ENCODE results near the gene CSRP1.
"Not testable (repeated sequence)": the region's sequence is repeated elsewhere in the genome, so short reads cannot be mapped to it uniquely, and the experiment has no call there.

CSRP1 gene

DNA sequence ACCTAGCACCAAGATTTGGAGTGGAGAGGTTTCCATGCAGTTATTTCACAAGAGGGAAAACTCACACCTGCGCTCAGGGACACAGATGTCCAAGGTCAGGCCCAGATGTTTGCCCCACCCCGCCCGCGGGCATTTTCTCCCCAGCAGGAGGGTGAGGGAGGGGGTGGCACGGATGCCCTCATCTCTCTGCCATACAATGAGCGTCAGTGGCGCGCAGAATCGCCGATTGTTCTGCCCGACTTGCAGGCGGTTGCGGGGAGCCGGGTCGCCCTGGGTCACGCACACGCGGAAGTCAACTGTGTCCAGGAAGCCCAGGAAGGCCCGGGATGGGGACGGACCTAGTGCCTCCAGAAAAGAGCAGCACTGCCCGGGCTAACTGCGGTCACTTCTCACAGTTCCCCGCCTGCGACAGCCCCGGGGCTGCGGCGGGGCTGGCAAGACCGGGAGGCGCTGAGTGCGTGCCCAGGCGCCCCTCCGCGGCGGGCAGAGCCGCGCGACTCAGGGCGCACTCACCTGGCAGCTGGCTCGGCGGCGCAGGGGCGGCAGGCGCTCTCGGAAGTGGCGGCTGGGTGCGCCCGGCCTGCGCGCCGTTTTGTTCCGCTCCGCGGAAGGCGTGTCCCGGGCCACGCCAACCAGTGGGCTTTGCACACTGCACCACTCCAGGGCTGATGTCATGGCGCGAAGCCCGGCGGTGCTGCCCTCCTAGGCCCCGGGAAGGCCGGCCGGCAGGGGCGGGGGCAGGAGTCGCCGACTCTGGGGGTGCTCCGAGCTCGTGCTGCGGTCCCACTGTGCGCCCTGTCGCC, at the start of gene CSRP1:
Gene CSRP1, minus strand, starts transcription at position 567 of the 803 bp plus-strand sequence. CDS start 10,820 bp downstream, outside the sequence.
- DNase-seq, result peak; percentile 44

GRCh38 chr1:201555593-201555945, 48.6 kb upstream of the CSRP1 start:
- DNase-seq, result no peak

- no peak for DNase-seq
Measured at GRCh38 chr1:201554789-201555592, 48.1 kb upstream of the CSRP1 start.

GRCh38 chr1:201554190-201554600, 47.3 kb upstream of the CSRP1 start:
- no peak for DNase-seq

DNA sequence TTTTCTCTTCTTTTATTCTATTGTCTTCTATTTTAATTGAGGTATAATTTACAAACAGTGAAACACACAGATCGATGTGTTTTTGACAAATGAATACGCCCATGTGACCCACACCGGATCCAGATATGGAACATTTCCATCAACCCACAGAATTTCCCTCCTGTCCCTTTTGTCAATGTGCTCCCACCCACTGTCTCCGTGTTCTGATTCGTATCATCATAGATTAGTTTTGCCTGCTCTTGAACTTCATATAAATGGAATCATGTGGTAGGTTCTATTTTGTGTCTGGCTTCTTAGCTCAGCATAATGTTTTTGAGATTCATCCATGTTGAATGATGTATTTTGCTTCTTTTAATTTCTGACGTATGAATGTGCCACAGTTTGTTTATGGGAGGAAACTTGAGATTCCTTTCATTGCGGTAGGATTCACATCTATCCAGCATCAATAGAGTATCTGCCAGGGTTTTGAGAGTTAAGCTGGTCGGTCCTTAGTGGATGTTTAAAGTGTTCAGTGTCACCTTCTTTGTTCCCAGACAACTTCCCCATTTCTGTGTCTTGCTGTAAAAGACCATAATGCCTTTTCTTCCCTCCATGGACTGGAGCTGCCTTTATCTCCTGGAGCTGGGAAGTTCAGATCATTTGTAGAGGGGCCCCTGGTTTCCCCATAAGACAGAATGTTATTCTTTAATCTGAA, 46.7 kb upstream of the CSRP1 start:
- DNase-seq, result no peak

DNA sequence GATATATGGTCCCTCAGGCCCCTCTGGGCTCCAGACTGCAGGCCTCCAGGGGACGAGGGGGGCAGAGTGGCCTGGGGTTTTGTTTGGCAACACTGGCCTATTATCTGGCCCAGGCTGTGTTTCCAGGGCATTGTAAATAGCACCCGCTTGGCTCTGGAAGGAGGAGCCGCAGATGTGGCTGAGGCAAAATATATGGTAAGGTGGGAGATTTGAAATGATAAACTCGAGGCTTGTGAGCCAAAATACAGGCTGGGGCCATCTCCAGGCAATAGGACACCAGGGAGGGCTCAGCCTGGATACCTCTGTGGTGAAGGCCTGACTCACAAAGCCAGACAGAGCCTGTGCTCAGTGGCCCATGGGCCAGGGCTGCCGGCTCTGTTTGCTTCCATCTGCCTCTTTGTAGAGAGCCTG, 46.0 kb upstream of the CSRP1 start:
- peak; percentile 44 for DNase-seq

DNA sequence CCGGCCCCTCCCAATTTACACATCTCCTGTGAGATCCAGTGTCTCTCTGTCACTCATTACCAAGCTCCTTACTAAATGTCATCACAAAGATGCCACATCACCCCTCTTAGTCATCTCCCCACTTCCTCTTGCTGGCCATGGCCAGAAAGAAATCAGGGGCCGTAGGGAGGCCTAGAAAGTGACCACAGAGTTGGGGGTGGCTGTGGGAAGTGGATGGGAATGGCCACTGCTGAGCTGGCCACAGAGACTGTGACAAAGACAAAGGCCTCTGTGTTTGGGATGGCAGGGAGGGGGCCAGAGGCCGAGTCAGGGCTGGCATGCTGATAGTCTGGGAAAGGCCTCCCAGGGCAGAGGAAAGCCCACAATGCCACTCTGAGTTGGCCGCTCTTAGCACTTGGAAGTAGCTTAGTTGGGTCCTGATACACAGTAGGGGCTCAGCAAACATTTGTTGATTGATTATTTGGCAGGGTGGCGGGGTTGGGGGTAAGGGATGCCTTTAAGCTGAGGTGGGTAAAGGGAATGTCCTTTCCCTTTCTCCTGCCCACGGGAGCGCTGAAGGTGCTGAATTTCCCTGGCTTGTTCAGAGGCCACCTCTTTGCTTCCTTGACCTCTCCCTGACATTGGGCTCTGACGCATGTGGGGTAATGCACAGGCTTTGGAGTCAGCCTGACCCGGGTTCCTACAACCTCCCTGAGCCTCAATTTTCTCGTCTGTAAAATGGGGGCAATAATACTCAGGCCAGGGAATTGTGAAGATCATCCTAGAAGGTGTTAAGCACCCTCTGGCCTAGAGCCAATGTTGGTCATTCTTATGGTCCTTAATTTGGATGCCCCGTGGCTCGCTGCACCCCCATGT, 45.2 kb upstream of the CSRP1 start:
- no peak for DNase-seq

DNA sequence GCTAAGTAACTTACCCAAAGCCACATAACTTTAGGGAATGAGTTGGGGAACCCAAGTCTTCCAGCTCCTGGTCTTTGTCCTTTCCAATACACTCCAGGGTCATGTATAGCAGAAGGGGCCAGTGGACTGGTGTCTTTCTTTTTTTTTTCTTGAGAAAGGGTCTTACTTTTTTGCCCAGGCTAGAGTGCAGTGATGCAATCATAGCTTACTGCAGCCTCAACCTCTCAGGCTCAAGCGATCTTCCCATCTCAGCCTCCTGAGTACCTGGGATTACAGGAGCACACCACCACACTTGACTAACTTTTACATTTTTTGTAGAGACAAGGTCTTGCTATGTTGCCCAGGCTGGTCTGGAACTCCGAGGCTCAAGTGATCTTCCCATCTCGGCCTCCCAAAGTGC, 44.2 kb upstream of the CSRP1 start:
- no peak for DNase-seq

DNA sequence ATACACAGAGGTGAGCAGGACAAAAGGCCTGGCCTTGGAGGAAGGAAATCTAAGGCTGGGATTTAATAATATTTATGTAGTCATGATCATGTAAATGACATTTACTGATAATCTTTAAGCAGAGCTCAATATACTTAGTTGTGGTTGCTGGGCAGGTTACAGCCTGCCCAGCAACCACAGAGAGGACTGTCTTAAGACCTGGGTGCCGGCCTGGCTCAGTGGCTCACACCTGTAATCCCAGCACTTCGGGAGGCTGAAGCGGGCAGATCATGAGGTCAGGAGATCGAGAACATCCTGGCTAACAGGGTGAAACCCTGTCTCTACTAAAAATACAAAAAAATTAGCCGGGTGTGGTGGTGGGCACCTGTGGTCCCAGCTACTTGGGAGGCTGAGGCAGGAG, 42.6 kb upstream of the CSRP1 start:
- DNase-seq, result not testable (repeated sequence)

DNA sequence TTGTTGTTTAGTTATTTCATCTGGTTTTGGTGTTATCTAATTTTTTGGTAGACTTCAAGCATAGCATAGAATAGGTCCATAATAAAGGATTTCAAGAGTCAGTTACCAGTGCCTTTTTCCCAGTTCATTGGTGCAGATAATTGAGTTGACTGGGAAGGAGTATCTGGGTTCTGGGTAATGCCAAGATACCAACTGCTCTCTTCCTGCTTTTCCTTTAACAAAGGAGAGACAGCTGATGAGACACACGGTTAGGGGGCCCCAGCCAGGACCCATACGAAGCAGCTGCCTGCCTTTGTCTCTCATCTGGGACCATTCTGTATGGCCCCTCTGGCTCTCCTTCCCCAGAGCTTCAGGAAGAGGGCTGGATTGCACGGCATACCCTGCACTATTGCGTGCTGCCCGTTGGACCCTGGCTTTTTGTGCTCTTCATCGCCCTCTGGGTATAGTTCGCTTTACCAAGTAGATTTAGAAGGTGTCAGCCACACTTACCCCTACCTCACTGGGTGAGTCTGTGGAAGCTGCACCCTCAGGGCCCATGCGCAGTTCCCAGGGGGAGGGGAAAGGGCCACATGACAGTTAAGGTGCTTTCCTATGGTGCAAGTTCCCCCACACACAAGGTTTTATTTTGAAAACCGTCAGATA, 39.0 kb upstream of the CSRP1 start:
- DNase-seq, result peak; percentile 52

GRCh38 chr1:201544710-201545109, 37.8 kb upstream of the CSRP1 start:
- DNase-seq, result no peak

DNA sequence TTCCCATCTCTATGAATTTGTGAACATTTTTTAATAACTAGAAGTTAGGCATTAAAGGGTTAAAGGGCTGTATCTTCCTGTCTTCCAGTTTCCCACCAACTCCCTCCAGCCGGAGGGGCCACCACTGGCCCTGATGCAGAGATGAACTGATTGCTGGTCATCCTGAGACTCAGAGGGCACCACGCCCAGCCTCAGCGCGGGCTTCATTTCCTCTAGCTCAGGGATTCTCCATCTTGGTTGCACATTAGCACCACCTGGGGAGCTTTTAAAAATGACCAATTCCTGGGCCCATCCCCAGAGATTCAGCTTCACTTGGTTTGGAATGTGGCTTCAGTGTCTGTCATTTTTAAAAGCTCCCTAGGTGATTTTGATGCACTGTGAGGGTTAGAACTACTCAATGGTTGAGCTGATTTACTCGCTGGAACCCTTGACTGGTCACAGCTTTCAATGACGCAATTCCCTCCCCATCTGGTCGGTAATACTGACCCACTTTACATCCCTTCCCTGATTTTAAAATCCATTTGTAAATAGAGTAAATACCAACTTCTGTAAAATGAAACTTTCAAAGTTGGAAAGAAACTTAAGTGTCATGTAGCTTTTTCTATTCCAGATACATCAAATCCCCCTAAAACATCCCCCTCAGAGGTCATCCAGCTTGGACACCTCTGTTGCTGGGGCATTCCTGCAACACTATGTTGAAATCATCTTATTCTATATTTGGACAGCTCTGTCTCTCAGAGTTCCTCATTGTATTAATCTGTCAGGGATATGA, 37.1 kb upstream of the CSRP1 start:
- DNase-seq, result no peak

- DNase-seq, result no peak
Measured at GRCh38 chr1:201542309-201543035, 35.5 kb upstream of the CSRP1 start.

- DNase-seq, result no peak
Measured at GRCh38 chr1:201540846-201541735, 34.2 kb upstream of the CSRP1 start.

- peak; percentile 38 for DNase-seq
Measured at GRCh38 chr1:201539561-201540431, 32.9 kb upstream of the CSRP1 start.

DNA sequence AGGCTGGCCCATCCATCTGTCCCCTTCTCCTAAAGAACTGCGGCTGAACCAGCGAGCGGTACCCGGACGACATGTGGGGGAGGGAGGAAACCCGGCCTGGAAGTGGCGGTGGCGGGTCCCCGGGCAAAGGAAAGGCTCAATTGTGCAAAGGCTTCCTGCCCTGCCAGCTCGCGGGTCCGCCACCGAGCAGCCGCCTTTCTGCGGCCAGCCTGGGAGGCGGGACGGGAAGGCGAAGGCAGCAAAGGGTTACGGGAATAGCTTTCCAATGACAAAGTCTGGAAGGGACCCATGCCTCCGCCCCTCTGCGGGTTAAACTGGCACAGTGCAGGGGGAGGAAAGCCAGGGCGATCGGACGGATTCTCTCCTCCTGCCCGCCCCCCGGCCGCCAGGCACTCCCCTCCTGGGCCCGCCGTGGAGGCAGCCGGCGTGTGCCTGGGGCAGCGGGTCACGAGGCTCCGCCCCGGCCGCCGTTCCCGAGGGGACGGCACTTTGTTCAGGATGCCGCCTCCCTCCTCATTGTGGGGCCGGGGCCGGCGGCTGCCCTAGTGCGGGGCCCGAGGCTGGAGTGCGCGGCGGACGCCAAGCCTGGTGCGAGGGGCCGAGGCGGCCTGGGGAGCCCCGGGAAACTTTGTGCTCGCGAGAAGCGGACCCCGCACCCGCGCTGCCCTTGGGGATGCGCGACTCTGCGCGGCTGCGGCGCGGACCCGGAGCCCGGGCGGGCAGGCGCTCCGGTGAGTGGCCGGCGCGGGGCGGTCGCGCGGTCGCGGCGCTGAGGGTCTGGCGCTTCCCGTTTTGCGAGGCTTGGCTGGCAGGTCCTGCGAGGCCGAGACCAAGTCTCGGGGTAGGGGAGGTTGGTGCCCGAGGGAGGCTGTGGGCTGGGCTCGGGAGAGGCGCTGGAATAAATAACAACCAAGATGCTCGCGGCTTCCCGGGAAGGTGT, 32.0 kb upstream of the CSRP1 start, which contains the start of gene NAV1:
Gene NAV1, plus strand, starts transcription at position 516 of the 940 bp plus-strand sequence. CDS start 83,758 bp downstream, outside the sequence.
- peak; percentile 17 for DNase-seq

Data from NCI-H1694 treated with DMSO at 0.1 percent for 48 hours (cell line).